Kidney epithelial cell (primary cell): ENCODE results near the gene SIRPA. TPM values are rescaled to one million over a fixed set of nuclear protein-coding genes. Genes with fewer than 3 reads are reported as not detected.

Source experiments
- DNase-seq: peaks from one replicate; pipeline ENCODE4 v3.0.0-alpha.2; 2010; ENCODE audit warnings: low read depth
- H3K27me3 ChIP-seq: 2 replicates; pipeline ENCODE4 v1.6.0; 2011; ENCODE audit warnings: low read length; ENCODE audit not compliant: control insufficient read depth, insufficient read depth
- H3K36me3 ChIP-seq: 2 replicates; pipeline ENCODE4 v1.5.1; 2011; ENCODE audit warnings: low read length; ENCODE audit not compliant: control insufficient read depth, insufficient read depth
- H3K4me3 ChIP-seq: 2 replicates; pipeline ENCODE4 v1.5.1; 2011; ENCODE audit warnings: low read depth, mild to moderate bottlenecking, control low read depth, low read length
- total RNA-seq: library from RNA; depleted of rRNA; stranded (reverse); fragments of >200 nt; gene quantifications from 2 replicates; pipeline ENCODE4 v1.2.3, GENCODE V29; 2015
- TF ChIP-seq, protein P1 (sequence below): IDR thresholded peaks from 2 replicates; pipeline ENCODE4 v1.5.1; 2011; ENCODE audit warnings: mild to moderate bottlenecking, moderate library complexity, low read length, control low read depth, inconsistent platforms; ENCODE audit not compliant: insufficient read depth, poor library complexity, severe bottlenecking

Gene SIRPA
- total RNA-seq, 1 donor from 2014 or later, result 40.6 TPM

DNA sequence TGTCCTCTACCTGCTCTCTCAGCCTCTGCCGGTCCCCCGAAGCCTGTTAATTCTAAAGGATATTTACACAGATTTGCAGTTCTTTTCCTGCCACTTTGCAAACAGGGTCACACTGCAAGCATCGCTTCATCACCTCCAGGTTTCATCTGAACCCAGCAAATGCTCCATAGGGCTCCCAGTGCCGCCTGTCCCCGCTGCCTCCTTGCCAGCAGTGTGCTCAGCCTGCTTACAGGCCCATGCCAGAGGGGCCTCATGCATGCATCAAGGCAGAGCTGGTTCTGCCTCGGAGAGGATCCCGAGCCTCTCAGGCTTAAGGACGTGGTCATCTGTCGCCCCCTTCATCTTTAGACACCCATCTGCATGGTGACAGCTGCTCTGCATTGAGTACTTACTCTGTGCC lies 10.5 kb downstream of the SIRPA start:
- Histone ChIP-seq H3K27me3 (no peaks in the 10 kb centered on the region), H3K4me3 (no peak overlapping the region), H3K36me3 (peaks cover 2% of the 10 kb centered on the region)
- DNase-seq, result no peak
- TF ChIP-seq, protein P1, sequence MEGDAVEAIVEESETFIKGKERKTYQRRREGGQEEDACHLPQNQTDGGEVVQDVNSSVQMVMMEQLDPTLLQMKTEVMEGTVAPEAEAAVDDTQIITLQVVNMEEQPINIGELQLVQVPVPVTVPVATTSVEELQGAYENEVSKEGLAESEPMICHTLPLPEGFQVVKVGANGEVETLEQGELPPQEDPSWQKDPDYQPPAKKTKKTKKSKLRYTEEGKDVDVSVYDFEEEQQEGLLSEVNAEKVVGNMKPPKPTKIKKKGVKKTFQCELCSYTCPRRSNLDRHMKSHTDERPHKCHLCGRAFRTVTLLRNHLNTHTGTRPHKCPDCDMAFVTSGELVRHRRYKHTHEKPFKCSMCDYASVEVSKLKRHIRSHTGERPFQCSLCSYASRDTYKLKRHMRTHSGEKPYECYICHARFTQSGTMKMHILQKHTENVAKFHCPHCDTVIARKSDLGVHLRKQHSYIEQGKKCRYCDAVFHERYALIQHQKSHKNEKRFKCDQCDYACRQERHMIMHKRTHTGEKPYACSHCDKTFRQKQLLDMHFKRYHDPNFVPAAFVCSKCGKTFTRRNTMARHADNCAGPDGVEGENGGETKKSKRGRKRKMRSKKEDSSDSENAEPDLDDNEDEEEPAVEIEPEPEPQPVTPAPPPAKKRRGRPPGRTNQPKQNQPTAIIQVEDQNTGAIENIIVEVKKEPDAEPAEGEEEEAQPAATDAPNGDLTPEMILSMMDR, result no peak

GRCh38 chr20:1906361-1907051 lies 11.3 kb downstream of the SIRPA start:
- H3K27me3 ChIP-seq, result no peaks in the 10 kb centered on the region
- H3K4me3 ChIP-seq, result no peak overlapping the region
- peaks cover under 1% of the 10 kb centered on the region for H3K36me3 ChIP-seq
- no peak for DNase-seq
- TF ChIP-seq, protein P1, result no peak

DNA sequence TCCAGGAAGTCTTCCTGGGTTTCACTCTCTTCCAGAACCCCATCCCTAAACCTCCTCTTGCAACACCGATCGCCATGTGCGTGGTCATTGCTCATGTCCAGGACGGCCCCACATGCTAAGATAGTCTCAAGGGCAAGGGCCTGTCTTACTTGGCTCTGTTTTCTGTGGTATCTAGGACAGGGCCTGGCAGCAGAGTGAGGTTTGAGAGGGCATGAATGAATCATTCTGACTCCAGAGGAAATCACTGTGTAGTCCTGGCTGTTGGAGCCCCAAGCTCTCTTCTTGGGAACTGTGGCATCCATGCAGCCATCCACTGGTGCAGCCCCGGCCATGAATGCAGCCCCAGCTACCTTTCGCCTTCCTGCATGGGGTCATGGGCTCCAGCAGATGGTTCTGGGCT lies 12.4 kb downstream of the SIRPA start:
- DNase-seq, result no peak
- no peaks in the 10 kb centered on the region for H3K27me3 ChIP-seq
- H3K36me3 ChIP-seq, result no peaks in the 10 kb centered on the region
- TF ChIP-seq, protein P1, result no peak
- no peak overlapping the region for H3K4me3 ChIP-seq

- TF ChIP-seq, protein P1, result no peak
- H3K36me3 ChIP-seq, result no peaks in the 10 kb centered on the region
- H3K4me3 ChIP-seq, result no peak overlapping the region
- H3K27me3 ChIP-seq, result no peaks in the 10 kb centered on the region
- no peak for DNase-seq
Observed at GRCh38 chr20:1908191-1908590, 13.0 kb downstream of the SIRPA start.

DNA sequence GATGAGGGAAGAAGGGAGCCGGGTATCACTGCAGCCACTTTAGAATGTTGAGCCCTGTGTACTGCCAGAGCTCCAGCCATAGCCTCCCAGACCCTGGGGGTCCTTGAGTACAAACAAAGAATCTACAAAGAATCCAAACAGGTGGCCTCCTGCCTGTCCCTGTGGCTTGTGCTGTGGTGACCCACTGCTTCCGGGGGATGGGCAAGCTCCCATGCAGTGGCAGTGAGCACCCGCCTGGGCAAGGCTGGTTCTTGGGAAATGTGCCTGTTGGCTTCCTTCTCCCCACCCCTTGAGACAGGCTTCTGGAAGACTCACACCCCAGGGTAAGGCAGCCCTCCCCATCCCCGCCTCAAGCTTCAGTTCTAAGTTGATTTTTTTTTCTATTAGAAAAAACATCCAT lies 13.9 kb downstream of the SIRPA start:
- H3K36me3 ChIP-seq, result no peaks in the 10 kb centered on the region
- no peak for DNase-seq
- TF ChIP-seq, protein P1, result no peak
- H3K4me3 ChIP-seq, result no peak overlapping the region
- no peaks in the 10 kb centered on the region for H3K27me3 ChIP-seq

DNA sequence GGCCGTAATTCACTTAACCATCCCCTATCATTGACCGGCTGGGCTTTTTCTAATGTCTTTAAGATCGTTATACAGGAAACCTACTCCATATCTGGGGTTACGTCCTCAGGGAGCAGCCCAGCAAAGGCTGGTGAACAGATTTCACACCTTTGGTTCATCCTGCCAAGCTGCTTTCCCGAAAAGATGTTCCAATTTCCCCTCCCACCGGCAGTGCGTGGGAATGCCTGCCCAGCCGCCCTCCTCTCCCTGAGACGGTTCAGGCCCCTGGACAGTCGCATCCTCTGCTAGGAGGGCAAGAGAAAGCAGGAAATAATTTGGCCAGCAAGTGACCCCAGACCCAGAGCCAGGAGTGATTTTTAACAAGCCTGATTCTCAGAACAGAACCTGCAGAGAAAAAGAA lies 16.3 kb downstream of the SIRPA start:
- Histone ChIP-seq H3K4me3 (no peak overlapping the region), H3K36me3 (peaks cover 2% of the 10 kb centered on the region), H3K27me3 (no peaks in the 10 kb centered on the region)
- no peak for DNase-seq
- TF ChIP-seq, protein P1, result no peak
